Measurements from ENCODE around the gene HDAC6. TPM values are rescaled to one million over a fixed set of nuclear protein-coding genes. Genes with fewer than 3 reads are reported as not detected.

Gene HDAC6
- total RNA-seq, 1 experiment from 2014 or later, result 44.2 TPM

GRCh38 chrX:48815266-48815665 lies 13.4 kb downstream of the HDAC6 start:
- no peaks in the 10 kb centered on the region for H3K79me2 ChIP-seq (ENCODE audit: low read depth)
- H3K27me3 ChIP-seq (ENCODE audit: insufficient read depth, low read depth), result no peaks in the 10 kb centered on the region
- DNase-seq, result no peak
- H4K20me1 ChIP-seq (ENCODE audit: insufficient read depth), result no peaks in the 10 kb centered on the region
- H2AFZ ChIP-seq, result no peak overlapping the region
- ChIA-PET CTCF (no interaction called here), POLR2A (ENCODE audit: unreplicated experiment) (no interaction called here)
- H3K9me2 ChIP-seq (ENCODE audit: insufficient read depth), result no peaks in the 10 kb centered on the region
- H3K4me2 ChIP-seq, result no peak overlapping the region
- intact Hi-C loops (cut with micrococcal nuclease; ENCODE audit: unreplicated experiment), result no loop called here
- BruUV-seq (replicated peaks), result no TSS peak
- no peak overlapping the region for H3K4me3 ChIP-seq
- no peak for TF ChIP-seq EZH2 (IDR thresholded peaks at IDR 0.05; ENCODE audit: low read depth)
- TF ChIP-seq CTCF (conservative IDR thresholded peaks at IDR 0.05), result no peak
- no peak overlapping the region for H3K27ac ChIP-seq
- H3F3A ChIP-seq (ENCODE audit: insufficient read depth, low read depth), result no peaks in the 10 kb centered on the region
- no peaks in the 10 kb centered on the region for H3K4me1 ChIP-seq (replicated peaks; ENCODE audit: insufficient read depth)
- H3K36me3 ChIP-seq (ENCODE audit: low read depth), result no peaks in the 10 kb centered on the region
- no peaks in the 10 kb centered on the region for H3K9me3 ChIP-seq (ENCODE audit: insufficient read depth, low read depth)

- POLR2A ChIA-PET (ENCODE audit: unreplicated experiment), result no interaction called here
- CTCF ChIA-PET, result no interaction called here
- H4K20me1 ChIP-seq (ENCODE audit: insufficient read depth), result no peaks in the 10 kb centered on the region
- H3K9me3 ChIP-seq (ENCODE audit: insufficient read depth, low read depth), result no peaks in the 10 kb centered on the region
- H3K4me3 ChIP-seq, result no peak overlapping the region
- DNase-seq, result no peak
- no peaks in the 10 kb centered on the region for H3K36me3 ChIP-seq (ENCODE audit: low read depth)
- H3K9me2 ChIP-seq (ENCODE audit: insufficient read depth), result no peaks in the 10 kb centered on the region
- H3K27ac ChIP-seq, result no peak overlapping the region
- H3K27me3 ChIP-seq (ENCODE audit: insufficient read depth, low read depth), result no peaks in the 10 kb centered on the region
- TF ChIP-seq EZH2 (IDR thresholded peaks at IDR 0.05; ENCODE audit: low read depth) (no peak), CTCF (conservative IDR thresholded peaks at IDR 0.05) (no peak)
- no peaks in the 10 kb centered on the region for H3K4me1 ChIP-seq (replicated peaks; ENCODE audit: insufficient read depth)
- BruUV-seq (replicated peaks), result no TSS peak
- no peaks in the 10 kb centered on the region for H3K79me2 ChIP-seq (ENCODE audit: low read depth)
- H3K4me2 ChIP-seq, result no peak overlapping the region
- no peaks in the 10 kb centered on the region for H3F3A ChIP-seq (ENCODE audit: insufficient read depth, low read depth)
- intact Hi-C loops (cut with micrococcal nuclease; ENCODE audit: unreplicated experiment), result no loop called here
- no peak overlapping the region for H2AFZ ChIP-seq
Measured at GRCh38 chrX:48816014-48816810, 14.3 kb downstream of the HDAC6 start.

- no peak overlapping the region for H3K4me2 ChIP-seq
- no peak overlapping the region for H3K27ac ChIP-seq
- H3F3A ChIP-seq (ENCODE audit: insufficient read depth, low read depth), result no peaks in the 10 kb centered on the region
- TF ChIP-seq EZH2 (IDR thresholded peaks at IDR 0.05; ENCODE audit: low read depth) (no peak), CTCF (conservative IDR thresholded peaks at IDR 0.05) (no peak)
- no TSS peak for BruUV-seq (replicated peaks)
- H4K20me1 ChIP-seq (ENCODE audit: insufficient read depth), result no peaks in the 10 kb centered on the region
- H3K9me2 ChIP-seq (ENCODE audit: insufficient read depth), result no peaks in the 10 kb centered on the region
- no peak for DNase-seq
- H3K27me3 ChIP-seq (ENCODE audit: insufficient read depth, low read depth), result no peaks in the 10 kb centered on the region
- H3K79me2 ChIP-seq (ENCODE audit: low read depth), result no peaks in the 10 kb centered on the region
- H3K4me1 ChIP-seq (replicated peaks; ENCODE audit: insufficient read depth), result no peaks in the 10 kb centered on the region
- no peak overlapping the region for H3K4me3 ChIP-seq
- POLR2A ChIA-PET (ENCODE audit: unreplicated experiment), result no interaction called here
- intact Hi-C loops (cut with micrococcal nuclease; ENCODE audit: unreplicated experiment), result no loop called here
- no peak overlapping the region for H2AFZ ChIP-seq
- CTCF ChIA-PET, result no interaction called here
- no peaks in the 10 kb centered on the region for H3K36me3 ChIP-seq (ENCODE audit: low read depth)
- H3K9me3 ChIP-seq (ENCODE audit: insufficient read depth, low read depth), result no peaks in the 10 kb centered on the region
Measured at GRCh38 chrX:48818098-48818497, 16.2 kb downstream of the HDAC6 start.
